H1 (cell line): Measurements from ENCODE around the gene TSFM. TPM values are rescaled to one million over a fixed set of nuclear protein-coding genes. Genes with fewer than 3 reads are reported as not detected.

ENCODE experiments used
- ATF3 ChIP-seq: IDR thresholded peaks from 2 replicates; pipeline ENCODE4 v1.6.1; 2011; ENCODE audit warnings: low read depth, mild to moderate bottlenecking, low read length; ENCODE audit not compliant: insufficient read depth
- BRCA1 ChIP-seq: IDR thresholded peaks from 2 replicates; pipeline ENCODE4 v1.6.1; 2012; ENCODE audit warnings: low read depth, low read length, improper control_type of control experiment
- CREB1 ChIP-seq: IDR thresholded peaks from 2 replicates; pipeline ENCODE4 v1.6.1; 2012; ENCODE audit warnings: inconsistent platforms
- CTBP2 ChIP-seq: IDR thresholded peaks from 2 replicates; pipeline ENCODE4 v1.7.0; 2011; ENCODE audit warnings: borderline replicate concordance, mild to moderate bottlenecking, moderate library complexity, mixed read lengths, low read length; ENCODE audit not compliant: insufficient read depth, insufficient read length
- CTCF ChIP-seq, 3 experiments: IDR thresholded peaks; 1 replicate in 2 of 3; 2 replicates in 1 of 3; pipeline versions ENCODE4 v1.5.1 to v1.6.1; 2011; ENCODE audit warnings: low read length in 3 of 3, mild to moderate bottlenecking in 3 of 3, inconsistent platforms in 2 of 3, low read depth in 1 of 3, moderate library complexity in 1 of 3; ENCODE audit not compliant: insufficient read depth in 1 of 3; ENCODE audit errors: control extremely low read depth in 1 of 3
- HDAC2 ChIP-seq, 2 experiments: fragments of 300-600 bp in 1 of 2; sonication (generic) in 1 of 2; IDR thresholded peaks; 2 replicates each; pipeline ENCODE4 v1.6.1; 2011 to 2012; ENCODE audit warnings: low read depth in 2 of 2, low read length in 2 of 2, mild to moderate bottlenecking in 2 of 2, moderate library complexity in 2 of 2, borderline replicate concordance in 1 of 2, inconsistent platforms in 1 of 2
- KDM5A ChIP-seq: fragments of 200-600 bp; IDR thresholded peaks from 2 replicates; pipeline ENCODE4 v1.7.1; 2012; ENCODE audit warnings: mild to moderate bottlenecking, low read length, inconsistent platforms, mixed read lengths
- MAX ChIP-seq: IDR thresholded peaks from 2 replicates; pipeline ENCODE4 v1.6.1; 2012; ENCODE audit warnings: inconsistent platforms
- PHF8 ChIP-seq: fragments of 200-600 bp; sonication (generic); conservative IDR thresholded peaks from 2 replicates; pipeline ENCODE4 v1.7.1; 2012; ENCODE audit warnings: low read depth, mild to moderate bottlenecking, inconsistent platforms, low read length, moderate library complexity
- POLR2A ChIP-seq, 2 experiments: IDR thresholded peaks; 1 replicate in 1 of 2; 2 replicates in 1 of 2; pipeline ENCODE4 v1.6.1; 2011; ENCODE audit warnings: low read depth in 2 of 2, low read length in 2 of 2, mild to moderate bottlenecking in 2 of 2; ENCODE audit errors: control extremely low read depth in 1 of 2
- POLR2AphosphoS5 ChIP-seq: IDR thresholded peaks from 2 replicates; pipeline ENCODE4 v1.6.1; 2011; ENCODE audit warnings: low read depth, low read length
- POU5F1 ChIP-seq: IDR thresholded peaks from 2 replicates; pipeline ENCODE4 v1.6.1; 2011; ENCODE audit warnings: low read depth, mild to moderate bottlenecking, low read length, moderate library complexity
- RAD21 ChIP-seq, 2 experiments: IDR thresholded peaks in 1 of 2; conservative IDR thresholded peaks in 1 of 2; 2 replicates each; pipeline ENCODE4 v1.6.1; 2011; ENCODE audit warnings: low read depth in 2 of 2, low read length in 2 of 2, improper control_type of control experiment in 1 of 2, inconsistent platforms in 1 of 2, mild to moderate bottlenecking in 1 of 2, moderate library complexity in 1 of 2
- RFX5 ChIP-seq: IDR thresholded peaks from 2 replicates; pipeline ENCODE4 v1.6.1; 2011; ENCODE audit warnings: low read depth, low read length, improper control_type of control experiment, borderline replicate concordance
- SP2 ChIP-seq: IDR thresholded peaks from 2 replicates; pipeline ENCODE4 v1.6.1; 2012; ENCODE audit warnings: mild to moderate bottlenecking, low read length, inconsistent platforms
- SUZ12 ChIP-seq: fragments of 200-600 bp; sonication (generic); IDR thresholded peaks from 2 replicates; pipeline ENCODE4 v1.6.1; 2012; ENCODE audit warnings: mild to moderate bottlenecking, inconsistent platforms, low read length, moderate library complexity, mixed read lengths
- TAF1 ChIP-seq: IDR thresholded peaks from 2 replicates; pipeline ENCODE4 v1.6.1; 2011; ENCODE audit warnings: mild to moderate bottlenecking, low read depth, low read length
- TAF7 ChIP-seq: optimal IDR thresholded peaks from 2 replicates; pipeline ENCODE3; 2011; ENCODE audit warnings: low read depth, mild to moderate bottlenecking, inconsistent platforms, low read length, moderate library complexity, borderline replicate concordance
- TBP ChIP-seq: IDR thresholded peaks from 2 replicates; pipeline ENCODE4 v1.6.1; 2011; ENCODE audit warnings: low read depth, low read length, improper control_type of control experiment
- TCF12 ChIP-seq: IDR thresholded peaks from 2 replicates; pipeline ENCODE4 v1.6.1; 2011; ENCODE audit warnings: low read depth, mild to moderate bottlenecking, low read length
- ZNF274 ChIP-seq: IDR thresholded peaks from 2 replicates; pipeline ENCODE4 v1.7.0; 2012; ENCODE audit warnings: low read length, borderline replicate concordance; ENCODE audit errors: extremely low read depth
- polyA plus RNA-seq, 7 experiments: library from polyadenylated mRNA; depleted of rRNA in 3 of 7; stranded (reverse) in 5 of 7; unstranded in 2 of 7; fragments of >200 nt in 5 of 7; fragments of 200-250 nt in 2 of 7; gene quantifications; 1 replicate in 5 of 7; 2 replicates in 1 of 7; 4 replicates in 1 of 7; pipeline versions ENCODE4 v1.2.1 to v1.2.3, GENCODE V29; 2011 to 2013; ENCODE audit warnings: missing spikeins in 2 of 7, mixed read lengths in 2 of 7
- total RNA-seq: library from RNA; stranded (reverse); fragmentation: NEBNext Ultra II Directional; extraction: Animal tissue kit (Norgen Biotek cat#: 25700); gene quantifications from 2 replicates; pipeline ENCODE4 v1.2.1, GENCODE V29; 2021

TSFM gene
- total and polyA plus RNA-seq, 2 of the 8 experiments (the other 6 are each of a cell fraction or from before 2014, with no cell fraction given): 17.4 to 49.8 TPM

GRCh38 chr12:57765003-57765697 lies 17.4 kb upstream of the TSFM start (continued):
- no peak for TF ChIP-seq TAF7
- TF ChIP-seq POLR2A (IDR thresholded peaks at IDR 0.05; ENCODE audit: control extremely low read depth in 1 of 2, low read depth in 2 of 2, low read length in 2 of 2): no peak; a peak in 1 of 3 replicates
- TF ChIP-seq ZNF274: no peak
- peak; percentile 62; the same call in 1 of the 2 replicates for TF ChIP-seq MAX
- TF ChIP-seq BRCA1: no peak
- peak; percentile 27; the same call in 1 of the 2 replicates for TF ChIP-seq PHF8
- TF ChIP-seq RAD21 (IDR thresholded peaks at IDR 0.05 in 1 of 2, conservative IDR thresholded peaks at IDR 0.05 in 1 of 2; ENCODE audit: low read depth in 2 of 2, low read length in 2 of 2): peak; percentile 1 to 18; a peak in 2 of 4 replicates
- TF ChIP-seq HDAC2 (IDR thresholded peaks at IDR 0.05; ENCODE audit: borderline replicate concordance in 1 of 2, low read depth in 2 of 2, low read length in 2 of 2): no peak
- peak in 2 of 3 experiments; percentile 41 to 61; a peak in 3 of 4 replicates for TF ChIP-seq CTCF (IDR thresholded peaks at IDR 0.05; ENCODE audit: control extremely low read depth in 1 of 3, insufficient read depth in 1 of 3, low read depth in 1 of 3, low read length in 3 of 3)
- no peak for TF ChIP-seq RFX5
- TF ChIP-seq POU5F1: no peak
- TF ChIP-seq SUZ12: peak; percentile 85
- TF ChIP-seq TCF12: no peak
- peak; percentile 64 for TF ChIP-seq TAF1
- TF ChIP-seq SP2: no peak
- TF ChIP-seq TBP: 0 out of 2 replicates have a peak, but pooled peaks have one; percentile 37
- peak; percentile 70 for TF ChIP-seq POLR2AphosphoS5
- no peak for TF ChIP-seq CTBP2
- TF ChIP-seq ATF3: no peak
- TF ChIP-seq KDM5A: no peak
- TF ChIP-seq CREB1: 0 out of 2 replicates have a peak, but pooled peaks have one; percentile 25
